Gastroesophageal sphincter (tissue), 3 donors: ENCODE results near the gene CR2.

Source experiments
- CTCF ChIP-seq, 4 experiments: fragments of 200-600 bp in 2 of 4; fragments of 450-650 bp in 2 of 4; sonication (generic) in 1 of 4; IDR thresholded peaks; one replicate each; pipeline ENCODE4 v1.5.1; 2017 to 2019; ENCODE audit warnings: antibody characterized with exemption in 4 of 4, mild to moderate bottlenecking in 2 of 4, moderate library complexity in 2 of 4
- EP300 ChIP-seq: sonication (generic); formaldehyde crosslinking; IDR thresholded peaks from one replicate; pipeline ENCODE4 v1.6.1; 2017; ENCODE audit warnings: antibody characterized with exemption, mild to moderate bottlenecking
- POLR2A ChIP-seq, 2 donors: fragments of 450-650 bp; IDR thresholded peaks; one replicate each; pipeline ENCODE4 v1.6.1; 2017; ENCODE audit warnings: antibody characterized with exemption in 2 of 2, mild to moderate bottlenecking in 2 of 2, moderate library complexity in 1 of 2
- POLR2AphosphoS5 ChIP-seq: sonication (generic); formaldehyde crosslinking; IDR thresholded peaks from one replicate; pipeline ENCODE4 v1.6.1; 2017; ENCODE audit warnings: antibody characterized with exemption

- TF ChIP-seq CTCF (IDR thresholded peaks at IDR 0.05) (no peak), POLR2A (IDR thresholded peaks at IDR 0.05) (no peak), EP300 (no peak), POLR2AphosphoS5 (no peak)
These were observed 24.2 kb upstream of the CR2 start for GRCh38 chr1:207429963-207430362.
